Measurements from ENCODE around the gene ITIH1. TPM values are rescaled to one million over a fixed set of nuclear protein-coding genes. Genes with fewer than 3 reads are reported as not detected.

ITIH1 gene, protein sequence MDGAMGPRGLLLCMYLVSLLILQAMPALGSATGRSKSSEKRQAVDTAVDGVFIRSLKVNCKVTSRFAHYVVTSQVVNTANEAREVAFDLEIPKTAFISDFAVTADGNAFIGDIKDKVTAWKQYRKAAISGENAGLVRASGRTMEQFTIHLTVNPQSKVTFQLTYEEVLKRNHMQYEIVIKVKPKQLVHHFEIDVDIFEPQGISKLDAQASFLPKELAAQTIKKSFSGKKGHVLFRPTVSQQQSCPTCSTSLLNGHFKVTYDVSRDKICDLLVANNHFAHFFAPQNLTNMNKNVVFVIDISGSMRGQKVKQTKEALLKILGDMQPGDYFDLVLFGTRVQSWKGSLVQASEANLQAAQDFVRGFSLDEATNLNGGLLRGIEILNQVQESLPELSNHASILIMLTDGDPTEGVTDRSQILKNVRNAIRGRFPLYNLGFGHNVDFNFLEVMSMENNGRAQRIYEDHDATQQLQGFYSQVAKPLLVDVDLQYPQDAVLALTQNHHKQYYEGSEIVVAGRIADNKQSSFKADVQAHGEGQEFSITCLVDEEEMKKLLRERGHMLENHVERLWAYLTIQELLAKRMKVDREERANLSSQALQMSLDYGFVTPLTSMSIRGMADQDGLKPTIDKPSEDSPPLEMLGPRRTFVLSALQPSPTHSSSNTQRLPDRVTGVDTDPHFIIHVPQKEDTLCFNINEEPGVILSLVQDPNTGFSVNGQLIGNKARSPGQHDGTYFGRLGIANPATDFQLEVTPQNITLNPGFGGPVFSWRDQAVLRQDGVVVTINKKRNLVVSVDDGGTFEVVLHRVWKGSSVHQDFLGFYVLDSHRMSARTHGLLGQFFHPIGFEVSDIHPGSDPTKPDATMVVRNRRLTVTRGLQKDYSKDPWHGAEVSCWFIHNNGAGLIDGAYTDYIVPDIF
- not detected for total RNA-seq

DNA sequence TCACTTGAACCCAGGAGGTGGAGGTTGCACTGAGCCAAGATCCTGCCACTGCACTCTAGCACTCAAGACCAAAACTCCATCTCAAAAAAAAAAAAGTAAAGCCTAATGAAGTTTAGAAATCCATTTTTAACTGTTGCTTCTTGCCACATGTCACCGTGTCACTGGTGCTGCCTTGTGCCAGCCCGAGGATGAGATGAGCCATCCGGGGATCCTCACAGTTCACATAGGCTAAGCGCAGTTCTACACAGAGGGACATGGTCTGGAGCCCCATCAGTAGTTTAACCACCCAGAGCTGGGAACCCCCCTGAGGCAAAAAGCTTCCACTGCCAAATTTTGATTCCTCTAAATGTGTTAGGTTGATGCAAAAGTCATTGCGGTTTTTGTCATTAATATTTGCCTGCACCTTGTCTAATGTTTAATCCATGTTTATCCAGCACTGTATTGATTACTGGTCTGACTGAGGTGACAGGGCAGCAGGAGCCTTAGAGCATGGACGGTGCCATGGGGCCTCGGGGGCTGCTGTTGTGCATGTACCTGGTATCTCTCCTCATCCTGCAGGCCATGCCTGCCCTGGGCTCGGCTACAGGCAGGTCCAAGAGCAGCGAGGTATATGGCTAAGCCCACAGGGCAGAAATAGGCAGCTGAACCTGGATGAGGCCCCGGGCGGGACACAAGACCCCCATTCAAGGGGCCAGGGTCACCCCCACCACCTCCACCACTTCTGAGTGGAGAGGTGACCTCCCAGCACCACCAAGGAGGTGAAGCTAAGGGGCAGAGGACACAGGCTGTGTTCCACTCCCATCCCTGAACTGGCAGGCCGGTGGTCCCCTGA is at the start of gene ITIH1:
TSS of gene ITIH1 (plus strand) at position 473 of the 832 bp plus-strand sequence. CDS start at position 490, 17 bp downstream.

DNA sequence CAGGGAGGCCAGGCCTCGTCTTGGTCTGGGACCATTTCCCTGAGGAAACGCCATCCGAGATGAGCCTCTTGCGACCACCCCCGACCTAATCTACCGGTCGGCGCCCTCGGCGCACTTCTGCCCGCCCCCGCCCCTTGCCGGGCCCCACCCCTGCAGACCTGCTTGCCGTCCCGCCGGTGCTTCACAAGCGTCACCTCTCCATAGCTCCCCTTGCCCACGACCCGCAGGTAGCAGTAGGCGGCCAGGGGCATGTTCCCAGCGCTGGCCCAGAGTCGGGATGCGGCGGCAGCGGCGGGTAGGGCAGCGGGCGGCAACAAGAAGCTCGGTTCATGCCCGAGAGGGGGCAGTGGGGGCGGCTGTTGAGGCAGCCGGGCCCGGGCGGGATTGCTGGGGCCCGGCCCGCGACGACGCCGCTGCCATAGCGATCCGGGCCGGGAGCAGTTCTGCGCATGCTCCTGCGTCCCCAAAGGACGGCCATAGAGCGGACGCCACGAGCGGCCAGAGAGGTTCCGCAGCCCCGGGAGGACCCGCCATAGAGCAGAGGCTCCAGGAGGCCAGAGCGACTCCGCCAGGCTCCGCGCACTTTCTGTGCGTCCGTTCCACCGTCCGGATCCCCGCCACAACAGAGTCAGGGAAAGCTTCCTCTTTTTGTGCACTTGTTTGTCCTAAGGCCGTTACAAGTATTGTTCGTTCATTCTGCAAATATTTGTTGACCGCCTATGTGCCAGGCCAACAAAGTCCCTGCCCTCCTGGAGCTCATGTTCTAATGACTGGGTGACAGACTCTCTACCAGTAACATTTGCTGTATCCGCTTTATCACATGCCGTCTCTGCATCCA is 6.7 kb upstream of the ITIH1 start, which contains the start of gene NEK4:
TSS of gene NEK4 (minus strand) at position 445 of the 838 bp plus-strand sequence. CDS start at position 251, 194 bp downstream.

DNA sequence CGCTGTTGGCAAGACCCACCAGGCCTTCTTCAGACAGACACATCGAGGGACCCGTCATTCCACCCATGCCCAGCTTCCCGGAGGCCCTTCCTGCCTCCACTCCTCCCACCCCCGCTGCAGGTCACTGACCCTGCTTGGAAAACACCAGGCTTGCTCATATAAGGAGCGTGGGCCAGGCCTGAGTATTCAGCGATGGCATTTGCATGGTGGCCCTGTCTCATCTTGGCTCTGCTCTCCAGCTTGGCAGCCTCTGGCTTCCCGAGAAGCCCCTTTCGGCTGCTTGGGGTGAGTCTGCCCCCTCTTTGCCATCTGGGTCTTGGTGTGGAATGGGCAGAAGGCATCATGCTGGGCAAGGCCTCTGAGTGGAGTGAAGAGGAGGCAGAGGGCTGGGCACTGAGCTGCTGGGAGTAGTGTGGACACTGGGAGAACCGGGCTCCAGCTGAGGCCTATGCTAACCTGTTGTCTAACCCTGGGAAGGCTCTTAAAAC is 17.3 kb downstream of the ITIH1 start, which contains the start of gene ITIH3:
TSS of gene ITIH3 (plus strand) at position 185 of the 488 bp plus-strand sequence. CDS start at position 193, 8 bp downstream.

DNA sequence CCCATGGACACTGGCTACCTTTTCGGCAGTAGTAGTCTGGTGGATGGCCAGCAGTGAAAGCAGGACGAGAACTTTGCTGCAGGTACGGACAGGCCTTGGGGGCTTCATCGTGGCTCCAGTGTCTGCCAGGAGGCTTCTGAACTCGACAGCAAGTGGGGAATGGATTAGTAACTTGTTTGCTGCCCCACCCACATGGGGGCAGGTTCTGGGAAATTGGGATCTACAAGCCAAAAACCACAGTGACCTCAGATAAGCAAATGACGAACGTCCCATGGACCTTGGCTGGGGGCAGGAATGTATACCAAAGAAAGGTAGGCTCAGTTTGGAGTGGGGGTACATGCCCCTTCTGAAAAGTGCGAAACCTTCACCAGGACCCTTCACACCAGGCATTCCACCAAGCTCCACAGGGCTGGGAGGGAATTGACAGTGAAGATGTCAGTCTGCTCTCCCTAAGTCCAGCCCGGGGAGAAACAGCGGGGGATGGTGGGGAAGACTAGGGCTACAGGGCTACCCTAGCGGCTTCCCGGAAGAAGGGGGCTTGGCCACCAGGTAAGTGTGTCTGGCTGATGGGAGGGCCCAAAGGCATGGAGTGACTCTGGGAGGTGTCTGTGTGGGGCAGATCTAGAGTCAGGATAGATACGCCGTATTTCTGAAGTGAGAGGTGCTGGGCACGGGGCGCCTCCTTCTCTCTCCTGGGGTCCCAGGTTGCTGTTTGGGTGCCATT is 53.3 kb downstream of the ITIH1 start, which contains the start of gene ITIH4:
TSS of gene ITIH4 (minus strand) at position 138 of the 724 bp plus-strand sequence. CDS start at position 108, 30 bp downstream.

DNA sequence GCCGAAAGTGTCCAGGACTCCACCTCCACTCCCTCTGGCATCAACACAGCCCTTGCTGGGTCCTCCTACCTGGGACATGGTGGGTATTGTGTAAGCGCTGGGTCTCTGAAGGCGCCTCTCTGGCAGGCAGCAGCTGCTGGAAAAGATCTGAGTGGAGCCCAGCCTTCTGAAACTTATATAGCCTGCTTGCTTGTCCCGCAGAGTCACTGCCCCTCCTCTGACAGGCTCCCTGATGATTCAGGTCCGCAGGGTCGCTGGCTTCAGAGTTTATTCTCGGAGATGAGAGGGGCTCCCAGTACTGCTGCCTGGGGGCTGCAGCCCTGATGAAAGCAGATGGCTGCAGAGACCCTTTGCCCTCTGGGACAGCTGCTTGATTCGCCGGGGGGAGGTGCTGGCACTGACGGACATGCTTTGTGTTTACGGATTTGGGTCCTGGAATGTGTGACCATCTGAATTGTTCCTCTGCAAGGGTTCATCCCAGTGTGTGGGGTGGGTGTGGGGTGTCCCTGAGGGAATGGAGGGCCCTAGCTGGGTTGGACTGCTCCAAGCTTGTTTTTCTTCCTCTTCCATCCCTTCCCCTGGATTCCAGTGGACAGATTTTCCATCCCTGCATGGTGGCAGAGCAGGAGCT is 57.6 kb downstream of the ITIH1 start, which contains the start of gene MUSTN1:
TSS of gene MUSTN1 (minus strand) at position 149 of the 631 bp plus-strand sequence. CDS start at position 78, 71 bp downstream.

Small RNAs within 50 kb of the gene (small RNA-seq; reads per million reads assigned to genes)
- gene AC006254.2 (ENCODE audit: low replicate concordance): not detected
- not detected for gene MUSTN1 (ENCODE audit: low replicate concordance)

Other genes starting within 250 kb of the ITIH1 start
- gene NT5DC2, start 243.7 kb upstream of the ITIH1 start, total RNA-seq: 71.7 TPM
- gene UQCC5, start 241.0 kb upstream of the ITIH1 start, total RNA-seq: 5.0 TPM
- 279 TPM for gene PBRM1, start 91.7 kb upstream of the ITIH1 start, total RNA-seq
- 76.1 TPM for gene GNL3, start 91.6 kb upstream of the ITIH1 start, total RNA-seq
- gene GLT8D1, start 71.8 kb upstream of the ITIH1 start, total RNA-seq: 68.5 TPM
- 31.6 TPM for gene SPCS1, start 71.5 kb upstream of the ITIH1 start, total RNA-seq
- gene NEK4, start 6.7 kb upstream of the ITIH1 start, total RNA-seq: 62.6 TPM
- gene ITIH3, start 17.2 kb downstream of the ITIH1 start, total RNA-seq: not detected
- gene ITIH4, start 53.1 kb downstream of the ITIH1 start, total RNA-seq: 17.8 TPM
- not detected for gene MUSTN1, start 57.4 kb downstream of the ITIH1 start, total RNA-seq
- 16.3 TPM for gene STIMATE, start 119.9 kb downstream of the ITIH1 start, total RNA-seq